ENCODE measurements around the gene RXRA.
A peak's percentile ranks its signal among the peaks of the same experiment; 100 is the strongest.

The RXRA gene

GRCh38 chr9:134437403-134438194 is 111.3 kb downstream of the RXRA start:
- DNase-seq = no peak

- no peak for DNase-seq
Observed at GRCh38 chr9:134438195-134438788, 112.0 kb downstream of the RXRA start.

DNA sequence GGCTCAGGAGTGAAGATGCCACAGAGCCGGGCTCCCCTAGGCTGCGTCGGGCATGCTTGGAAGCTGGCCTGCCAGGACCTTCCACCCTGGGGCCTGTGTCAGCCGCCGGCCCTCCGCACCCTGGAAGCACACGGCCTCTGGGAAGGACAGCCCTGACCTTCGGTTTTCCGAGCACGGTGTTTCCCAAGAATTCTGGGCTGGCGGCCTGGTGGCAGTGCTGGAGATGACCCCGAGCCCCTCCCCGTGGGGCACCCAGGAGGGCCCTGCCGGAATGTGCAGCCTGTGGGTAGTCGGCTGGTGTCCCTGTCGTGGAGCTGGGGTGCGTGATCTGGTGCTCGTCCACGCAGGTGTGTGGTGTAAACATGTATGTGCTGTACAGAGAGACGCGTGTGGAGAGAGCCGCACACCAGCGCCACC is 113.1 kb downstream of the RXRA start:
- no peak for DNase-seq

- no peak for DNase-seq
Observed at GRCh38 chr9:134440636-134441226, 114.5 kb downstream of the RXRA start.

DNA sequence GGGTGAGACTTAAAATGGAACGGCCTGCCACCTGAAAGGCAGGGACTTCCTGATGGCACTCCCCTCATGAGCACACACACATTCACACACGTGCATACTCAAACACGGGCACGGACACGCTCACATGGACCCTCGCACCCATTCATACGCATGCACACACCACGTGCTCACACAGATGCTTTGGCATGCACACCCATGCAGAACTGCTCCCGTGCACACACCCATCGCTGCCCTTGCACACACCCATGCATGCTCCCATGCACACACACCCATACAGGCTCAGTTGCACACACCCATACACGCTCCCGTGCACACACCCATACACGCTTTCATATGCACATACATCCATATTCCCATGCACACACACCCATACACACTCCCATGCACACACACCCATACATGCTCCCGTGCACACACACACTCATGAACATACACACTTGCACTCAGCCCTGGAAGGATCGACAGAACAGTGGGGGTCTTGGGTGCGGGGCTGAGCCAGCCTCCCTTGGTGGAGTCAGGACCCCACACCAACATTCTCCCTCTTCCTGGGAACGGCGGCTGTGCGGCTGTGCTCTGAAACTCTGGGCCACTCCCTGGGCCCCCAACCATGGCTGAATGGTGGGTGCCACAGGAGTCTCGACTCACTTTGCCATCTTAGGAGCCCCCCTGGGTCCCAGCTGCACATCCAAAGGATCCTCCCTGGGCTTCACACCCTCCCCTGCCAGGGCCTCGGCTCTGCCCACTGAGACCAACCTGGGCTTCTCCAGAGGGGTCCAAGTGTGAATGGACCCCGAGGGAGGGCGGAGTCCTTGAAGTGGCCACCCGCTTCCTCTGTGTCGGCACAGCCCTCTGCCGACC is 115.2 kb downstream of the RXRA start:
- no peak for DNase-seq

DNA sequence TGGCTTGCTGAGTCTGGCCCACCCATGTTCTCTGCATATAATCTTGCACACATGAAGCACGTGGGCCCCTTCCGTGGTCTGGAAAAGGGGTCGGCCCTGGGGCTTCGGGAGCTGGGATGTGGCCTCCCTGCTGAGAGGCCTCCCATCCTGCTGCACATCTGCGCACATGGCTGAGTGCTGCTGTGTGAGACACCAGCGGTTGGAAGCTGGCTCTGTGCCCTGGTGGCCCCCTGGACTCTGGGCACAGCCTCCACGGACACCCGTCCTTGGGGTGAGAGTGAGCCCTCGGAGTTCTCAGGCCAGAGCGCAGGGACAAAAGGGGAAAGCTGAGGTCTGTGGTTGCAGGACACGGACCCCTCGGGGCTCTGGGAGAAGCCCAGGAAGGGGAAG is 115.8 kb downstream of the RXRA start:
- DNase-seq = no peak

DNA sequence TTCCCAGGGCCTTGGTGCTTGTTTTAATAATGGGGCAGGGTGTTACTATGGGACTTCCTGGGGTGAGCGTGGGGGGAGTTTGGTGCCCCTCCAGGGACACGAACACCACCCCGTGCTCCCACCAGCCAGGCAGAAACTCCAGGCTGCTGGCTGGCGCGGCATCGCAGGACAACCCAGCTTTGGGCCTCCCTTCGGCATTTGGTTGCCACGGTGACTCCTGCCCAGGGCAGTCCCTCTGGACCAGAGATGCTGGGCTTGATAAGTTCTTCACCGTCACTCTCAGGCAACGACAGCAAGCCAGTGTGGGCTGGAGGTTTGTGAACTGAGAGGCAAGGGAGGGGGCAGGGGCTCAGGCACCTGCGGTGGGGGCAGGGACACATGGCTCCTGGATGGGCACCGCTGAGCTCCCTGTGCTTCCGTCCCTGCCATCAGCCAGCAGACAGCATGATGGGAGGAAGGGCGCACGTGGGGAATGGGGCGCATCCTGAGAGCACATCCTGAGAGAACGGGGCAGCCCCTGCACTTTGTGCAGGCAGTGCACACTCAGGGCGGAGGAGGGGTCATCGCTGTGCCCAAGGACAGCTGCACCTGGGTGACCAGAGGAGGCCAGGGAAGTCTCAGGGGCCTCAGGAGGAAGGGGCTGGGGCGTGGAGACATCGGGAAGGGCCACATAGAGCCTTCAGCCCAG is 116.4 kb downstream of the RXRA start:
- DNase-seq = no peak

DNA sequence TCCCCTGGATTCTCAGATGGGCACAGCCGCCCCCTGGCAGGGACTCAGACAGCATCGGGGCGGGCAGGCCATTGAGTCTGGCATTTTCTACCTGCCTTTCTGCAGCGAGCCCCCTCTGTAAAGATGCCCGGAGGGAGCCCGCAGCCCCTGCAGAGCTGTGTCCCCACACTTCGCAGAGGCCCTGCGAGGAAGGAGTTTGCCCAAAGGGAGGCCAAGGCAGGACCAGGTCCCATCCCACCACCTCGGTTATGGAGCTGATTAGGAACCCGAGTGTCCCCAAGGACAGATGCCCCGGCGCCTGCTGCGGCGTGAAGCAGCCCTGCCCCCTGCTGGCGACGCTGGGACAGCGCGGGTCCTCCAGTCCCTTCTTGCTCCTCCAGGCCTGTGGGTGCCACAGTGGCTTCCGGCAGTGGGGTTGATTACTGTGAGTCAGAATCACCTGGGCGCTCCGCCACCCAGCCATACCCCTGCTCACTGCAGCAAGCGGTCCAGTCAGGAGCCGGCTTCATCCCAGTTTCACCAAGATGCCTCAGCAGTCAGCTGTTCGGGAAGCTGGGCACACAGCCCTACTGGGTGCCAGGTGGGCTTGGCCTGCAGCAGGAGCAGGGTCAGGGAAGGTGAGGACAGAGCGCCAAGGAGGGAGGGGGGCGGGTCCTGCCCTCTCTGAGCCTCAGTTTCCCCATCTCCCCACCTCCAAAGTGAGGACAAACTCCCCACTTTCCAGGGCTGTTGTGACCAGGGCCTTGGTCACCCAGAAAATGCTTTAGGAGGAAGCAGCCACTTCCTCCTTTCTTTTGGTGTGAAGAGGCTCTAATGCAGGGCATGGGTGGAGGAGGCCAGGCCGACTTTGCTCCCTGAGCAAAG is 117.2 kb downstream of the RXRA start:
- peak; percentile 40 for DNase-seq

DNA sequence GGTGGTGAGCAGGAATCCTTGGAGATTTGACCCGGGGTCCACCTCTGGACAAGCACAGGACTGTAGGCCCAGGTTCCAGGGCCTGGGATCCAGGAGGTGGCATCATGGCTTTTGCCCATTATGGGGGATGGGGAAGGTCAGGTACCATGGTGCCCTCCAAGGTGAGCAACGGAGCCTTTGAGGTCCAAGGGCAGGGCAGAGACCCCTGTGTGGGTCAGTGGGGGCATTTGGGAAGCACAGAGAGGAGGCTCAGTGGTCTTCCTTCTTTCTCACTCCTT is 117.7 kb downstream of the RXRA start:
- no peak for DNase-seq

DNA sequence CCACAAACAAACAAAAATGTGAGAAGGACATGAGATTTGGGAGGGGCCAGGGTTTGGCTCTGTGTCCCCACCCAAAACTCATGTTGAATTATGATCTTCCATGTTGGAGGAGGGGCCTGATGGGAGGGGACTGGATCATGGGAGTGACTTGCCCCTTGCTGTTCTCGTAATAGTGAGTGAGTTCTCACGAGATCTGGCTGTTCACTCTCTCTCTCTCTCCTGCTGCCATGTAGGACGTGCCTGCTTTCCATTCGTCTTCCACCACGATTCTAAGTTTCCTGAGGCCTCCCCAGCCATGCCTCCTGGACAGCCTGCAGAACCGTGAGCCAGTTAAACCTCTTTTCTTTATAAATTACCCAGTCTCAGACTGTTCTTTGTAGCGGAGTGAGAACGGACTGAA is 118.7 kb downstream of the RXRA start:
- no peak for DNase-seq

- peak; percentile 86 for DNase-seq
Observed at GRCh38 chr9:134449180-134449916, 123.1 kb downstream of the RXRA start.

DNA sequence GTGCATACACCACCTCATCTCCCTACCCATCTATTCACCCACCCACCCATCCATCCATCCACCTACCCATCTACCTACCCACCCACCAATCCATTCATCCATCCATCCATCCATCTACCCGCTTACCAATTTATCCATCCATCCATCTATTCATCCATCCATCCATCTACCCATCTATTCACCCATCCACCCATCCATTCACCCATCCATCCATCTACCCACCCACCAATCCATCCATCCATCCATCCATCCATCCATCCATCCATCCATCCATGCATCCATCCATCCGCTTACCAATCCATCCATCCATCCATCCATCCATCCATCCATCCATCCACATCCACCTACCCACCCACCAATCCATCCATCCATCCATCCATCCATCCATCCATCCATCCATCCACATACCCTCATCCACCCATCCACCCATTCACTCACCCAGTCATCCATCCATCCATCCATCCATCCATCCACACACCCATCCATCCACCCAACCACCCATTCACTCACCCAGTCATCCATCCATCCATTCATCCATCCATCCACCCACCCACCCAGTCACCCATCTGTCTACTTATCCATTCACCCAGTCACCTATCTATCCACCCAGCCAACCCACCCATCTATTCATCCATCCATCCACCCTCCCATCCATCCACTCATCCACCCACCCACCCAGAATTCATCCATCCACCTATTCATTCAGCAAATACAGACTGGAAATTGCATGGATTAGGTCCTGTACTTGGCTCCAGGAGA is 125.6 kb downstream of the RXRA start:
- DNase-seq = no peak

GRCh38 chr9:134452728-134453127 is 126.5 kb downstream of the RXRA start:
- DNase-seq = no peak

DNA sequence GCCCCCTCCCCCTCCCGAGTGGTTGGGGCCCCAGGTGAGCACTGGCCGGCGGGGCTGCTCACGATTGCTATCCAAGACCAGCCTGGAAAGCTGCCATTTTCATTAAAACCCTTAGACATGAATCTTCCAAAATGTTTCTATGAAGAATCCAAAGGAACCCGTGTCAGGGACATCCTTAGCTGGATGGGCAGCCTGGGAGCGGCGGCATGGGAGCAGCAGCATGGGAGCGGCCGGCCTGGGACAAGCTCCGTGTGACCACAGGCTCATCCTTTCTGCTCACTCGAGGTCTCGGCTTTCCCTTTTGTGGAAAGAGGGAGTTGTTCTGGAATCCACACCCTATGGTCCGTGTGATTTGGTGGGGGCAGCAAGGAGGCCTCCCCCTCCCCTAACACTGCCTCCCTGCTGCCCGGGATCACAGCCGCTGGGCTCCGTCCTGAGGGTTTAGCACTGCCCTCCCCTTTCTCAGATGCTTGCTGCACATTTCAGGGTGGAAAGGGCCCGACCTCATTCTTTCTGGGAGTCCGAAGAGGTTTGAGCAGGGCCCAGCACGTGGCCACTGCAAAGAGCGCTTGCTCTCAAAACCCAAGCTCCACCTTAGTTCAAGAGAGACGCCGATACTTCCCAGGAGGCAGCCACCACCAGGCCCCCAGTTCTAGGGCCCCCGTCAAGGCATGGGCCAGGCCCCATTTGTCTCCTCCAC is 127.7 kb downstream of the RXRA start:
- DNase-seq = no peak

GRCh38 chr9:134454476-134454857 is 128.2 kb downstream of the RXRA start:
- no peak for DNase-seq

DNA sequence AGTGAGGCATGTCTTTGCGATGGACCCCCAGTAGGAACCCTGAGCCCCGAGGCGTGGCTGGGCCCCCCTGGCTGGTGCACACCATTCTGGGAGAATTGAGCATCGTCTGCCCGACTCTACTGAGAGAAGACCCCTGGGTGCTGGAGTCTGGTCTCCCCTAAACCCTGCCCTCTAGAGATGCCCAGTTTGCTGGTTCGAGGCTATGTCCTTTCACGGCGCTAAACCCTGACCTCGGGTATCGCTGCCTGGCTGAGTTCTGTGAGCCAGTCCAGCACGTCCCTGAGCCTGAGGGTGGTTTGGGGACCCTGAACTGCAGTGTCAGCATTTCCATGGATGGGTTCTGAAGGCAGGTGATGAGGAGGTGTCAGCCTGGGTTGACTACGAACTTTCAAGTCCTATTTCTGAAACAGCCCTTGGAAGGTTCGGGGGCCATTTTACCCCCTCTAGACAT is 128.8 kb downstream of the RXRA start:
- DNase-seq = no peak

DNA sequence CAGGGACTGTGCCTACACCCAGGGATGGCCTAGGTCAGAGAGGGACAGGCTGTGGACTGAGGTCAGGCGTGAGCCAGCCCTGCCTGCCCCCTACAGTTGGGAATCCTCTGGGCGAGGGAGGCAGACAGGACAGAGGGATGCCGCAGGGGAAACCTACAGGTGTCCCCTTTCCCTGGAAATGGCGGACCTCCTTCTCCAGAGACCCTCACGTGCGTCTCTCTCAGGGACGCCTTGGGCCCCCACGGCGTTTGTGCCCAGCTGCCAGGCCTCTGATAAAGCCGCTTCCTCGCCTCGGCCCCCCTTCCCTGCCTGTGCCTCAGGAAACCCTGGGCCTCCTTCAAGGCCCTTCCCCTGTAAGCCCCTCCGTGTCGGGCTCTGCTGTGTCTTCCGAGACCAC is 129.3 kb downstream of the RXRA start:
- DNase-seq = no peak

- DNase-seq = no peak
Observed at GRCh38 chr9:134455934-134456755, 129.9 kb downstream of the RXRA start.

- DNase-seq = no peak
Observed at GRCh38 chr9:134456756-134457305, 130.6 kb downstream of the RXRA start.

Data from DMS 273 treated with DMSO at 0.1 percent for 48 hours (cell line).